ENCODE data around the gene EPB41L4A.

The EPB41L4A gene

GRCh38 chr5:112303685-112304084 is 115.4 kb downstream of the EPB41L4A start:
- H3K27me3 ChIP-seq (ENCODE audit: insufficient read depth, low read depth, severe bottlenecking): no peaks in the 10 kb centered on the region
- H3K4me3 ChIP-seq (ENCODE audit: low read depth, low read length): no peak overlapping the region
- no peaks in the 10 kb centered on the region for H3K36me3 ChIP-seq
- no peak for DNase-seq
- H3K9me3 ChIP-seq (ENCODE audit: severe bottlenecking): no peaks in the 10 kb centered on the region
- TF ChIP-seq CTCF (IDR thresholded peaks at IDR 0.05; ENCODE audit: low read depth, low read length): no peak
- H3K27ac ChIP-seq: no peak overlapping the region

GRCh38 chr5:112294126-112294525 is 125.0 kb downstream of the EPB41L4A start:
- Histone ChIP-seq H3K4me3 (ENCODE audit: low read depth, low read length) (no peak overlapping the region), H3K9me3 (ENCODE audit: severe bottlenecking) (peaks cover 3% of the 10 kb centered on the region), H3K27me3 (ENCODE audit: insufficient read depth, low read depth, severe bottlenecking) (no peaks in the 10 kb centered on the region), H3K27ac (no peak overlapping the region), H3K36me3 (no peaks in the 10 kb centered on the region)
- TF ChIP-seq CTCF (IDR thresholded peaks at IDR 0.05; ENCODE audit: low read depth, low read length): no peak
- DNase-seq: no peak

GRCh38 chr5:112293587-112293986 is 125.5 kb downstream of the EPB41L4A start:
- no peaks in the 10 kb centered on the region for H3K27me3 ChIP-seq (ENCODE audit: insufficient read depth, low read depth, severe bottlenecking)
- DNase-seq: no peak
- peaks cover 3% of the 10 kb centered on the region for H3K9me3 ChIP-seq (ENCODE audit: severe bottlenecking)
- TF ChIP-seq CTCF (IDR thresholded peaks at IDR 0.05; ENCODE audit: low read depth, low read length): no peak
- no peak overlapping the region for H3K4me3 ChIP-seq (ENCODE audit: low read depth, low read length)
- no peaks in the 10 kb centered on the region for H3K36me3 ChIP-seq
- H3K27ac ChIP-seq: no peak overlapping the region

- Histone ChIP-seq H3K9me3 (ENCODE audit: severe bottlenecking) (no peaks in the 10 kb centered on the region), H3K36me3 (no peaks in the 10 kb centered on the region), H3K27me3 (ENCODE audit: insufficient read depth, low read depth, severe bottlenecking) (no peaks in the 10 kb centered on the region), H3K27ac (no peak overlapping the region), H3K4me3 (ENCODE audit: low read depth, low read length) (no peak overlapping the region)
- DNase-seq: no peak
- no peak for TF ChIP-seq CTCF (IDR thresholded peaks at IDR 0.05; ENCODE audit: low read depth, low read length)
These were observed 128.4 kb downstream of the EPB41L4A start for GRCh38 chr5:112290691-112291090.

GRCh38 chr5:112289465-112289864 is 129.6 kb downstream of the EPB41L4A start:
- no peak overlapping the region for H3K4me3 ChIP-seq (ENCODE audit: low read depth, low read length)
- DNase-seq: no peak
- H3K27ac ChIP-seq: no peak overlapping the region
- no peaks in the 10 kb centered on the region for H3K36me3 ChIP-seq
- no peak for TF ChIP-seq CTCF (IDR thresholded peaks at IDR 0.05; ENCODE audit: low read depth, low read length)
- H3K9me3 ChIP-seq (ENCODE audit: severe bottlenecking): no peaks in the 10 kb centered on the region
- H3K27me3 ChIP-seq (ENCODE audit: insufficient read depth, low read depth, severe bottlenecking): no peaks in the 10 kb centered on the region

Data from WERI-Rb-1 (cell line).